Measurements from ENCODE around the gene RBM33. TPM values are rescaled to one million over a fixed set of nuclear protein-coding genes. Genes with fewer than 3 reads are reported as not detected.

The RBM33 gene
- total RNA-seq, 1 experiment from 2014 or later = 61.1 TPM

DNA sequence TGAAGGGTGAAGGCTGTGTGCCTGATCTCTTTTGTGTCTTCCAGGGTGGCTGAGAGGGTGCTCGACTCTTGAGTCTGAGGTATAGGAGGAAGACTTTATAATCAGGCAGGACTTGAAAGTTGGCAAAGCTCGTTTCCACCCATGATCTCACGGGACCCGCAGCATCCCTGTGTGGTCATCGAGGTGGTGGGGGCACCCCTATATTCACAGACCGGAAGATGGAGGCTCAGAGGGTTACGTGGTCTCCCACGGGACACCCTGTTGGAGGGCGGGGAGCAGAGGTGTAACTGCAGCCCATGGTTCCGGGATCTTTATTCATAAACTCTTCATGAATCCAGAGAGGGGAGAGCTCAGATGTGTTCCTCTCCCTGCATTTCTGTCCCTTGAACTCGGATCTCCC, 177.4 kb downstream of the RBM33 start:
- intact Hi-C loops (cut with micrococcal nuclease; ENCODE audit: unreplicated experiment) (no loop called here), in situ Hi-C loops (cut with HindIII; ENCODE audit: low pct_unique_long_range_greater_than_20kb, low sequenced_read_pairs) (no loop called here)
- TF ChIP-seq, protein P1, sequence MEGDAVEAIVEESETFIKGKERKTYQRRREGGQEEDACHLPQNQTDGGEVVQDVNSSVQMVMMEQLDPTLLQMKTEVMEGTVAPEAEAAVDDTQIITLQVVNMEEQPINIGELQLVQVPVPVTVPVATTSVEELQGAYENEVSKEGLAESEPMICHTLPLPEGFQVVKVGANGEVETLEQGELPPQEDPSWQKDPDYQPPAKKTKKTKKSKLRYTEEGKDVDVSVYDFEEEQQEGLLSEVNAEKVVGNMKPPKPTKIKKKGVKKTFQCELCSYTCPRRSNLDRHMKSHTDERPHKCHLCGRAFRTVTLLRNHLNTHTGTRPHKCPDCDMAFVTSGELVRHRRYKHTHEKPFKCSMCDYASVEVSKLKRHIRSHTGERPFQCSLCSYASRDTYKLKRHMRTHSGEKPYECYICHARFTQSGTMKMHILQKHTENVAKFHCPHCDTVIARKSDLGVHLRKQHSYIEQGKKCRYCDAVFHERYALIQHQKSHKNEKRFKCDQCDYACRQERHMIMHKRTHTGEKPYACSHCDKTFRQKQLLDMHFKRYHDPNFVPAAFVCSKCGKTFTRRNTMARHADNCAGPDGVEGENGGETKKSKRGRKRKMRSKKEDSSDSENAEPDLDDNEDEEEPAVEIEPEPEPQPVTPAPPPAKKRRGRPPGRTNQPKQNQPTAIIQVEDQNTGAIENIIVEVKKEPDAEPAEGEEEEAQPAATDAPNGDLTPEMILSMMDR (IDR thresholded peaks at IDR 0.05) = no peak
- TF ChIP-seq, protein P2, sequence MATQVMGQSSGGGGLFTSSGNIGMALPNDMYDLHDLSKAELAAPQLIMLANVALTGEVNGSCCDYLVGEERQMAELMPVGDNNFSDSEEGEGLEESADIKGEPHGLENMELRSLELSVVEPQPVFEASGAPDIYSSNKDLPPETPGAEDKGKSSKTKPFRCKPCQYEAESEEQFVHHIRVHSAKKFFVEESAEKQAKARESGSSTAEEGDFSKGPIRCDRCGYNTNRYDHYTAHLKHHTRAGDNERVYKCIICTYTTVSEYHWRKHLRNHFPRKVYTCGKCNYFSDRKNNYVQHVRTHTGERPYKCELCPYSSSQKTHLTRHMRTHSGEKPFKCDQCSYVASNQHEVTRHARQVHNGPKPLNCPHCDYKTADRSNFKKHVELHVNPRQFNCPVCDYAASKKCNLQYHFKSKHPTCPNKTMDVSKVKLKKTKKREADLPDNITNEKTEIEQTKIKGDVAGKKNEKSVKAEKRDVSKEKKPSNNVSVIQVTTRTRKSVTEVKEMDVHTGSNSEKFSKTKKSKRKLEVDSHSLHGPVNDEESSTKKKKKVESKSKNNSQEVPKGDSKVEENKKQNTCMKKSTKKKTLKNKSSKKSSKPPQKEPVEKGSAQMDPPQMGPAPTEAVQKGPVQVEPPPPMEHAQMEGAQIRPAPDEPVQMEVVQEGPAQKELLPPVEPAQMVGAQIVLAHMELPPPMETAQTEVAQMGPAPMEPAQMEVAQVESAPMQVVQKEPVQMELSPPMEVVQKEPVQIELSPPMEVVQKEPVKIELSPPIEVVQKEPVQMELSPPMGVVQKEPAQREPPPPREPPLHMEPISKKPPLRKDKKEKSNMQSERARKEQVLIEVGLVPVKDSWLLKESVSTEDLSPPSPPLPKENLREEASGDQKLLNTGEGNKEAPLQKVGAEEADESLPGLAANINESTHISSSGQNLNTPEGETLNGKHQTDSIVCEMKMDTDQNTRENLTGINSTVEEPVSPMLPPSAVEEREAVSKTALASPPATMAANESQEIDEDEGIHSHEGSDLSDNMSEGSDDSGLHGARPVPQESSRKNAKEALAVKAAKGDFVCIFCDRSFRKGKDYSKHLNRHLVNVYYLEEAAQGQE (IDR thresholded peaks at IDR 0.05; ENCODE audit: insufficient read depth in 1 of 2, low read depth in 2 of 2, low read length in 1 of 2) = no peak
- TF ChIP-seq SIN3A (IDR thresholded peaks at IDR 0.05; ENCODE audit: borderline replicate concordance, insufficient read depth, low read depth, low read length) (no peak), TCF7L2 (IDR thresholded peaks at IDR 0.05; ENCODE audit: low read depth, low read length) (no peak), POLR2AphosphoS5 (IDR thresholded peaks at IDR 0.05; ENCODE audit: low read depth, low read length) (no peak)
- BruUV-seq (replicated peaks) = no TSS peak
- no peak for DNase-seq (ENCODE audit: low read depth, low spot score)
- Histone ChIP-seq H3K9me3 (ENCODE audit: control insufficient read depth, insufficient read depth, low read depth, low read length) (no peaks in the 10 kb centered on the region), H3K27me3 (ENCODE audit: control insufficient read depth, insufficient read depth, low read length) (no peaks in the 10 kb centered on the region), H3K4me1 (ENCODE audit: control insufficient read depth, insufficient read depth, low read length) (peaks cover 16% of the 10 kb centered on the region), H3K27ac (ENCODE audit: low read length) (no peak overlapping the region), H3K4me3 (ENCODE audit: low read depth in 2 of 2, low read length in 2 of 2) (no peak overlapping the region), H3K36me3 (ENCODE audit: control insufficient read depth, insufficient read depth, low read length) (no peaks in the 10 kb centered on the region)
- ChIA-PET CTCF (interaction anchor here (0.5 kb wide), 1 partner anchor 315 kb away, joined by 3 read pairs; no protein-coding TSS in a partner anchor), POLR2A (no interaction called here)
- no peak for ATAC-seq

DNA sequence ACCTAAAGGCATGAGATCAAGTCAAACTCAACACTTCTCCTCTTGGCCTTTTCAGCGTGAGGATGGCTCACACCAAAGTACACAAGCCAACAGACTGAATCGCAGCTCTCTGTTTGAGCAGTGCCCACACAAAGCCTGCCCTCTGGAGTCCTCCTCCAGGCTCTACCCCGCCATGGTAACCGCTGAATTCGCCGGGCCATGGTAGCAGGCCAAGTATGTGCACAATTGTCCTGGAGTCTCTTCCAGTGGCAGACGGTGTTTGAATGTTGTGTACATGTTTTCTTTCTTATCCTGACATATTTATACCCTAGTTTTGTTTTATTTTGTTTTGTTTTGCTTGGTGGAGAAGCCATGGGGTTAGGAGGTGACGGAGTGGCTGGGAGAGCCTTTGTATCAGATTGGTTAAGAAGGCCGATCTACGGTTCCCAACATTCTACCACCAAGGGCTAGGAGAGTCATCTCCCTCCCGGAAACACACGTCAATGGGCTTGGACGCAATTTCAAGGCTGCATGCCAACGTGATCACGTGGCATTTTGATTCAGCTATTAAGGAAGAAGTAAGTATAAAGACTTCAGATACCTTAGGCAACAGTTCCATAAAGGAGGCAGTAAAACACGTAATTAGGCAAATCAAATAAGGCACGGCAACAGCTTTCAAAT, 179.9 kb downstream of the RBM33 start:
- Histone ChIP-seq H3K27ac (ENCODE audit: low read length) (no peak overlapping the region), H3K36me3 (ENCODE audit: control insufficient read depth, insufficient read depth, low read length) (no peaks in the 10 kb centered on the region), H3K4me1 (ENCODE audit: control insufficient read depth, insufficient read depth, low read length) (no peaks in the 10 kb centered on the region; the same call in 1 of the 2 replicates), H3K9me3 (ENCODE audit: control insufficient read depth, insufficient read depth, low read depth, low read length) (no peaks in the 10 kb centered on the region), H3K4me3 (ENCODE audit: low read depth in 2 of 2, low read length in 2 of 2) (no peak overlapping the region), H3K27me3 (ENCODE audit: control insufficient read depth, insufficient read depth, low read length) (no peaks in the 10 kb centered on the region)
- in situ Hi-C loops (cut with HindIII; ENCODE audit: low pct_unique_long_range_greater_than_20kb, low sequenced_read_pairs) = no loop called here
- ChIA-PET POLR2A (no interaction called here), CTCF (no interaction called here)
- BruUV-seq (replicated peaks) = no TSS peak
- ATAC-seq (no peak), DNase-seq (ENCODE audit: low read depth, low spot score) (no peak)
- intact Hi-C loops (cut with micrococcal nuclease; ENCODE audit: unreplicated experiment) = no loop called here
- TF ChIP-seq, protein P1 (IDR thresholded peaks at IDR 0.05) = no peak
- no peak for TF ChIP-seq POLR2AphosphoS5 (IDR thresholded peaks at IDR 0.05; ENCODE audit: low read depth, low read length)
- no peak for TF ChIP-seq SIN3A (IDR thresholded peaks at IDR 0.05; ENCODE audit: borderline replicate concordance, insufficient read depth, low read depth, low read length)
- TF ChIP-seq TCF7L2 (IDR thresholded peaks at IDR 0.05; ENCODE audit: low read depth, low read length) = no peak
- TF ChIP-seq, protein P2 (IDR thresholded peaks at IDR 0.05; ENCODE audit: insufficient read depth in 1 of 2, low read depth in 2 of 2, low read length in 1 of 2) = no peak
